Neural crest cell (in vitro differentiated cells): ENCODE data around the gene FOXK1. TPM values are rescaled to one million over a fixed set of nuclear protein-coding genes. Genes with fewer than 3 reads are reported as not detected.
A peak's percentile ranks its signal among the peaks of the same experiment; 100 is the strongest.

Source experiments
- DNase-seq: peaks from one replicate; pipeline ENCODE4 v3.0.0; 2021; ENCODE audit warnings: low read depth, mixed read lengths, low spot score
- H3K27ac Mint-ChIP-seq: one replicate; pipeline ENCODE4 v1.8.0; 2021; ENCODE audit warnings: mild to moderate bottlenecking, mixed read lengths; ENCODE audit not compliant: unreplicated experiment
- H3K27me3 Mint-ChIP-seq: 2 replicates; pipeline ENCODE4 v1.8.0; 2021; ENCODE audit warnings: low read depth, mild to moderate bottlenecking, mixed read lengths
- H3K36me3 Mint-ChIP-seq: 2 replicates; pipeline ENCODE4 v1.8.0; 2021; ENCODE audit warnings: low read depth, mild to moderate bottlenecking, mixed read lengths
- H3K4me1 Mint-ChIP-seq: 2 replicates; pipeline ENCODE4 v1.8.0; 2021; ENCODE audit warnings: mixed read lengths
- H3K4me3 Mint-ChIP-seq: one replicate; pipeline ENCODE4 v1.8.0; 2021; ENCODE audit warnings: mild to moderate bottlenecking, mixed read lengths
- H3K9me3 Mint-ChIP-seq: 2 replicates; pipeline ENCODE4 v1.8.0; 2021; ENCODE audit warnings: mixed read lengths
- CTCF ChIP-seq: fragments of 200-600 bp; sonication (generic); conservative IDR thresholded peaks from 2 replicates; pipeline ENCODE4 v1.5.0; 2021; ENCODE audit warnings: antibody characterized with exemption, mild to moderate bottlenecking
- total RNA-seq: library from RNA; stranded (reverse); gene quantifications from 2 replicates; pipeline ENCODE4 v1.2.1, GENCODE V29; 2021

Gene FOXK1
- total RNA-seq, 1 donor from 2014 or later = 29.1 TPM

GRCh38 chr7:4714161-4714700, 32.1 kb downstream of the FOXK1 start:
- Mint-ChIP-seq H3K9me3 (no peaks in the 10 kb centered on the region), H3K27ac (no peak overlapping the region), H3K4me1 (peaks cover 43% of the 10 kb centered on the region), H3K4me3 (no peak overlapping the region), H3K27me3 (no peaks in the 10 kb centered on the region), H3K36me3 (peaks cover 19% of the 10 kb centered on the region)
- DNase-seq = no peak
- TF ChIP-seq CTCF = no peak

GRCh38 chr7:4714767-4715409, 32.8 kb downstream of the FOXK1 start:
- Mint-ChIP-seq H3K27ac (no peak overlapping the region), H3K9me3 (no peaks in the 10 kb centered on the region), H3K36me3 (peaks cover 21% of the 10 kb centered on the region), H3K4me1 (peaks cover 41% of the 10 kb centered on the region), H3K27me3 (no peaks in the 10 kb centered on the region), H3K4me3 (no peak overlapping the region)
- no peak for TF ChIP-seq CTCF
- no peak for DNase-seq

GRCh38 chr7:4715410-4715776, 33.3 kb downstream of the FOXK1 start:
- no peaks in the 10 kb centered on the region for H3K9me3 Mint-ChIP-seq
- no peak overlapping the region for H3K27ac Mint-ChIP-seq
- no peak for DNase-seq
- H3K36me3 Mint-ChIP-seq = peaks cover 21% of the 10 kb centered on the region
- peaks cover 46% of the 10 kb centered on the region for H3K4me1 Mint-ChIP-seq
- TF ChIP-seq CTCF = no peak
- H3K27me3 Mint-ChIP-seq = no peaks in the 10 kb centered on the region
- H3K4me3 Mint-ChIP-seq = no peak overlapping the region

GRCh38 chr7:4716946-4717795, 35.1 kb downstream of the FOXK1 start:
- Mint-ChIP-seq H3K4me3 (no peak overlapping the region), H3K36me3 (peaks cover 12% of the 10 kb centered on the region), H3K27ac (no peak overlapping the region), H3K27me3 (no peaks in the 10 kb centered on the region), H3K4me1 (peaks cover 42% of the 10 kb centered on the region), H3K9me3 (no peaks in the 10 kb centered on the region)
- DNase-seq = no peak
- no peak for TF ChIP-seq CTCF

GRCh38 chr7:4718075-4718474, 36.0 kb downstream of the FOXK1 start:
- TF ChIP-seq CTCF = no peak
- peak overlapping the region; percentile 95 for H3K27ac Mint-ChIP-seq
- H3K27me3 Mint-ChIP-seq = no peaks in the 10 kb centered on the region
- DNase-seq = no peak
- H3K4me1 Mint-ChIP-seq = peaks cover 39% of the 10 kb centered on the region
- no peaks in the 10 kb centered on the region for H3K9me3 Mint-ChIP-seq
- no peak overlapping the region for H3K4me3 Mint-ChIP-seq
- peaks cover 9% of the 10 kb centered on the region for H3K36me3 Mint-ChIP-seq
